ENCODE results near the gene NAA15.

GRCh38 chr4:139454111-139455045 is 153.1 kb downstream of the NAA15 start, which contains the start of gene RAB33B:
- TF ChIP-seq POLR2A (IDR thresholded peaks at IDR 0.05) (peak; percentile 11), CTCF (IDR thresholded peaks at IDR 0.05) (no peak)
